ENCODE data around the gene SUSD3.

The SUSD3 gene

DNA sequence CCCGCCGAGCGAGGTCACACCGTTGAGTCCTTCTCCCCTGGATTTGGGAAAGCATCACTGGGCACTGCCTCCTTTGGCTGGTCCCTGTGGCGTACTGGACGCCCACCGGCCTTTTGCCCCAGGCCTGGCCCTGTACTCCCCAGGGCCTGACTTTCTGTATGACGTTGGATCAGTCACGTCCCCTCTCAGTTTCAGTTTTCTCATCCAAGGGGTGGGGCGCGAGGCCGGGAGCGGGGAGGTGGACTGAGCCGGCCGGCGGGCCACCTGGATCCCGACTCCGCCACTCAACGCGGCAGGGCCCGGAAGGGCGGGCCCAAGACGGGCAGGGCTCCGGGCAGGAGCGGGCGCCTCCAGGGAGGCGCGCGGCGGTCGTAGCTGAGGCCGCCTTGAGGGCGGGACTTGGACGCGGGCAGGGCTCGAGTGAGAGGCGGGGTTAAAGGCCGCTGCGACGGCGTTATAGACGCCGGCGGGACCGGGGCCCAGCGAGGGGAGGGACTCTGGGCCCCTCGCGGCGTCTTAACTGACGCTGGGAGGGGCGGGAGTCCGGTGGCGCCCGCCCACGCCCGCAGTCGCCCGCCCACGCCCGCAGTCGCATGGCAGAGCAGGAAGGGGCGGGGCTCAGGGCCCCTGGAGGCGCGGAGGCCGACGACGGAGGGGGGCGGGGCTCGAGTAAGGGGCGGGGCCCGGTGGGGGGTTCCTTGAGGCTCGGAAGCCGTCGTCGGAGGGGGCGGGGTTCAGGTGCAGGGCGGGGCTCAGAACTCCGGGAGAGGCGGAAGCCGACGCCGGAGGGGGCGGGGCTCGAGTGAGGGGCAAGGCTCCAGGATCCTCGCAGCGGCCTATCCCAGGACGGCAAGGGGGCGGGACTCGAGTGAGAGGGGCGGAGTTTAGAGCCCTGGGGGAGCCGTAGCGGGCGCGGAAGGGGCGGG lies 37.0 kb downstream of the SUSD3 start:
- DNase-seq (ENCODE audit: low read depth), result peak; percentile 97
- H3K4me3 ChIP-seq (ENCODE audit: control insufficient read depth, low read depth, low read length), result peak overlapping the region; percentile 33
- TF ChIP-seq, protein P1, sequence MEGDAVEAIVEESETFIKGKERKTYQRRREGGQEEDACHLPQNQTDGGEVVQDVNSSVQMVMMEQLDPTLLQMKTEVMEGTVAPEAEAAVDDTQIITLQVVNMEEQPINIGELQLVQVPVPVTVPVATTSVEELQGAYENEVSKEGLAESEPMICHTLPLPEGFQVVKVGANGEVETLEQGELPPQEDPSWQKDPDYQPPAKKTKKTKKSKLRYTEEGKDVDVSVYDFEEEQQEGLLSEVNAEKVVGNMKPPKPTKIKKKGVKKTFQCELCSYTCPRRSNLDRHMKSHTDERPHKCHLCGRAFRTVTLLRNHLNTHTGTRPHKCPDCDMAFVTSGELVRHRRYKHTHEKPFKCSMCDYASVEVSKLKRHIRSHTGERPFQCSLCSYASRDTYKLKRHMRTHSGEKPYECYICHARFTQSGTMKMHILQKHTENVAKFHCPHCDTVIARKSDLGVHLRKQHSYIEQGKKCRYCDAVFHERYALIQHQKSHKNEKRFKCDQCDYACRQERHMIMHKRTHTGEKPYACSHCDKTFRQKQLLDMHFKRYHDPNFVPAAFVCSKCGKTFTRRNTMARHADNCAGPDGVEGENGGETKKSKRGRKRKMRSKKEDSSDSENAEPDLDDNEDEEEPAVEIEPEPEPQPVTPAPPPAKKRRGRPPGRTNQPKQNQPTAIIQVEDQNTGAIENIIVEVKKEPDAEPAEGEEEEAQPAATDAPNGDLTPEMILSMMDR (conservative IDR thresholded peaks at IDR 0.05; ENCODE audit: control insufficient read depth, insufficient read depth, low read depth, low read length), result no peak

GRCh38 chr9:93096131-93096802 lies 37.8 kb downstream of the SUSD3 start, which contains the start of gene CARD19:
TSS of gene CARD19 (plus strand) at chr9:93096217. CDS start at chr9:93096346, 129 bp downstream.
- no peak for DNase-seq (ENCODE audit: low read depth)
- TF ChIP-seq, protein P1 (conservative IDR thresholded peaks at IDR 0.05; ENCODE audit: control insufficient read depth, insufficient read depth, low read depth, low read length), result no peak

GRCh38 chr9:93096811-93097382 lies 38.4 kb downstream of the SUSD3 start:
- H3K4me3 ChIP-seq (ENCODE audit: control insufficient read depth, low read depth, low read length), result peak overlapping the region; percentile 65
- TF ChIP-seq, protein P1 (conservative IDR thresholded peaks at IDR 0.05; ENCODE audit: control insufficient read depth, insufficient read depth, low read depth, low read length), result no peak
- no peak for DNase-seq (ENCODE audit: low read depth)

More at GRCh38 chr9:93096131-93096802, 37.8 kb downstream of the SUSD3 start, which contains the start of gene CARD19:
- peak within 1 kb of the TSS; percentile 65 for H3K4me3 ChIP-seq (ENCODE audit: control insufficient read depth, low read depth, low read length)

DNA sequence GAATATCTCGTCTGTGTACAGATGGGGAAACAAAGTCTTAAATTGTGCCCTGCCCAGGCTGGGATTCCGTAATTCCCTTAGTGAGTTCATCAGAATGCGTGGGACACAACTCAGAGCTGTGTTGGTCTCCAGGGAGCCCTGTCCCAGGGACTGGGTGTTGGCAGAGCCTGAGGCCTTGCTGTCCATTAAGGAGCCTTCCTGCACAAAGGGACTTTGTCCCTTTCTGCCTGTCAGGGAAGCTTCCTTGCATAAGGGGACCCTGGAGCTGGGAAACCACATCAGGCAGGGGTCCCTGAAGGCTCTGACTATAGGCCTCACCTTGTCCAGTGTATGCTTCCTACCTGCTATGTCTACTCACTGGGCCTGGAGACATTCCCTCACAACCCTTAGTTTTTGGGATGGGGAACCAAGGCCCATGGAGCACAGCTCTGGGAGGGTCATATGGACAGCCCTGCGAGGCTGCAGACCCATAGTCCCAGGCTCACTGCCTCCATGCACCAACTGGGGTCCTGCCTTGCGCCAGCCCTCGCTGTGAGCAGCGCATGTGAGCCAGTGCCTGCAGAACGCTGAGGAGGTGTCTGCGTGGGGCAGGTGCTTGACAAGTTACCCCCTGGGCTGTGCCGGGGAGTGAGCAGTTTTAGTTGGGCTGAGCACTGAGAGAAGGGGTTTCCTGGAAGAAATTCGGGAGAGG lies 39.2 kb downstream of the SUSD3 start:
- TF ChIP-seq, protein P1 (conservative IDR thresholded peaks at IDR 0.05; ENCODE audit: control insufficient read depth, insufficient read depth, low read depth, low read length), result no peak
- DNase-seq (ENCODE audit: low read depth), result no peak
- H3K4me3 ChIP-seq (ENCODE audit: control insufficient read depth, low read depth, low read length), result peak overlapping the region; percentile 65

DNA sequence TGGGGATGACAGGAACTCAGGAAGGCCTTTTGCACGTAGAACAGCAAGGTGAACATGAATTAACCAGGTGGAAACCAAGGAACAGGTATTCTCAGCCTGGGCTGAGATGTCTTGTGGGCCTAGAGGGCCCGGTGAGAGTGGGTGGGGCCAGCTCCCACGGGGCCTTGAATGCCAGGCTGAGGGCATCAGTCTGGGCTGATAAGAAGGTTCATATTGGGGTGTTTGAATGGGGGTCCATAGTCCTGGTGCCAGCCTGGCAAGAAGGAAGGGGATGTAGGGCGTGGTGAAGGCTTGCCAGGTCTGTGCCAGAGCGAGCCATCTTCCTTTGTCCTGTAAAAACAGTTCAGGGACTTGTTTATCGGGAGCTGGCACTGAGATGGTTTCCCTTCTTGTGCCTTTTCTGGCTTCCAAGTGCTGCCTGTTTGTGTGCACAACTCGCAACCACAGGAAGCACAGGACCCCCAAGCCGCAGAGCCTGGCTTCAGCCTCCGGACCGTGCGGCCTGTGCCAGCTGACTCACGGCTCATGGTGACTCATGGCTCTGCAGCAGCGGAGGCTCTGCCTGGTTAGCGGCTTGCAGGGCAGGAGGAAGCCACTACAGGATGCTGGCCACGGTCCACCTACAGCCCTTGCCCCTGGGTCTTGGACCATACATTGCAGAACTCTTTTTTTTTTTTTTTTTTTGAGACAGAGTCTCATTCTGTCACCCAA lies 39.9 kb downstream of the SUSD3 start:
- DNase-seq (ENCODE audit: low read depth), result peak; percentile 98
- H3K4me3 ChIP-seq (ENCODE audit: control insufficient read depth, low read depth, low read length), result peak overlapping the region; percentile 36
- TF ChIP-seq, protein P1 (conservative IDR thresholded peaks at IDR 0.05; ENCODE audit: control insufficient read depth, insufficient read depth, low read depth, low read length), result no peak
